ENCODE results near the gene ICA1. TPM values are rescaled to one million over a fixed set of nuclear protein-coding genes. Genes with fewer than 3 reads are reported as not detected.

The ICA1 gene
- total and polyA plus RNA-seq, 2 experiments from 2014 or later: 45.2 to 83.7 TPM

- TF ChIP-seq ZNF462 (CRISPR knock-in tag; IDR thresholded peaks at IDR 0.05) (no peak), STAT1 (IDR thresholded peaks at IDR 0.05; ENCODE audit: unreplicated experiment) (no peak), EZH2 (IDR thresholded peaks at IDR 0.05; ENCODE audit: low read depth, unreplicated experiment) (no peak), POLR2AphosphoS5 (IDR thresholded peaks at IDR 0.05; ENCODE audit: low read depth) (no peak), NANOG (IDR thresholded peaks at IDR 0.05; ENCODE audit: borderline replicate concordance) (no peak), ZNF114 (CRISPR knock-in tag; IDR thresholded peaks at IDR 0.05) (no peak), ZNF331 (CRISPR knock-in tag; IDR thresholded peaks at IDR 0.05; ENCODE audit: low read depth) (no peak)
Measured at GRCh38 chr7:8131694-8132605, 130.0 kb downstream of the ICA1 start (continued).

GRCh38 chr7:8130663-8131062 lies 131.3 kb downstream of the ICA1 start:
- Histone ChIP-seq H3K27me3 (ENCODE audit: insufficient read depth) (no peaks in the 10 kb centered on the region), H4K20me1 (replicated peaks; ENCODE audit: insufficient read depth) (no peaks in the 10 kb centered on the region), H3K9me2 (ENCODE audit: insufficient read depth) (peaks cover 17% of the 10 kb centered on the region; the same call in 1 of the 2 replicates), H3K79me2 (replicated peaks; ENCODE audit: insufficient read depth) (no peaks in the 10 kb centered on the region), H3K4me2 (no peak overlapping the region), H3K4me3 (no peak overlapping the region), H3K36me3 (ENCODE audit: insufficient read depth) (no peaks in the 10 kb centered on the region), H2AFZ (no peak overlapping the region), H3K27ac (ENCODE audit: low read depth) (no peak overlapping the region), H3K4me1 (ENCODE audit: insufficient read depth) (peaks cover 5% of the 10 kb centered on the region; the same call in 1 of the 2 replicates), H3F3A (replicated peaks; ENCODE audit: low read depth) (no peaks in the 10 kb centered on the region)
- Mint-ChIP-seq H3K9me3 (no peaks in the 10 kb centered on the region), H3K36me3 (ENCODE audit: low read depth) (peaks cover 6% of the 10 kb centered on the region; the same call in 2 of the 3 replicates), H3K4me1 (peaks cover 6% of the 10 kb centered on the region), H3K27ac (no peak overlapping the region), H3K4me3 (no peak overlapping the region), H3K27me3 (ENCODE audit: insufficient read depth, low read depth, poor library complexity) (peaks cover under 1% of the 10 kb centered on the region)
- ATAC-seq (no peak), DNase-seq (ENCODE audit: low spot score) (no peak)
- TF ChIP-seq JUNB (IDR thresholded peaks at IDR 0.05; ENCODE audit: unreplicated experiment): no peak
